Endothelial cell (in vitro differentiated cells): Measurements from ENCODE around the gene NUDT11. TPM values are rescaled to one million over a fixed set of nuclear protein-coding genes. Genes with fewer than 3 reads are reported as not detected.

Experiments used
- total RNA-seq: library from RNA; stranded (reverse); fragmentation: NEBNext Ultra II Directional; extraction: Animal tissue kit (Norgen Biotek cat#: 25700); gene quantifications from one replicate; pipeline ENCODE4 v1.2.1, GENCODE V29; 2021; ENCODE audit not compliant: unreplicated experiment

NUDT11 gene
- total RNA-seq, 1 donor from 2014 or later = 8.7 TPM

Other genes starting within 250 kb of the NUDT11 start
- gene NUDT10, start 163.8 kb downstream of the NUDT11 start, total RNA-seq = 4.1 TPM
- 2.1 TPM for gene CENPVL3, start 122.3 kb upstream of the NUDT11 start, total RNA-seq
- gene CENPVL2, start 186.2 kb upstream of the NUDT11 start, total RNA-seq = not detected
- not detected for gene CENPVL1, start 213.9 kb upstream of the NUDT11 start, total RNA-seq
- 16.4 TPM for gene GSPT2, start 246.8 kb upstream of the NUDT11 start, total RNA-seq